Measurements from ENCODE around the gene BCL2.

DNA sequence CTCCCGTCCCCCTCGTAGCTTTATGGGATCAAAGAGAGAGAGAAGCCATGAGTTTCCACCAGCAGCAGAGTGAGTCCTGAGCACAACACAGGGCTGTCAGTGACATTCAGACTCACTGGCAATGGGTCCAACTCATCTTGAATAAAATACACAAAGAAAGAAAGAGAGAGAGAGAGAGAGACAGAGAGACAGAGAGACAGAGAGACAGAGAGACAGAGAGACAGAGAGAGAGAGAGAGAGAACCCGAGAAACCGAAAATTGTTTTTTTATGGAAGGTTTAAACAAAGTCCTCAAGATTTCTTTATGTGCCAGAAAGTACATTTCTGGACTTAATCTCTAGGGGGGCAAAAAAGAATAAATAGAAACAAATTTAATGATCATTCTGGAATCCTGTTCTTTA, 11.5 kb upstream of the BCL2 start:
- TF ChIP-seq USF2 (IDR thresholded peaks at IDR 0.05; ENCODE audit: borderline replicate concordance, low read depth, low read length), result no peak
- TF ChIP-seq CTCF (IDR thresholded peaks at IDR 0.05), result no peak
- no peak for TF ChIP-seq POLR2AphosphoS5 (IDR thresholded peaks at IDR 0.05; ENCODE audit: low read depth, low read length)
- no peak for TF ChIP-seq RAD21 (IDR thresholded peaks at IDR 0.05; ENCODE audit: low read length)
- TF ChIP-seq, protein P1, sequence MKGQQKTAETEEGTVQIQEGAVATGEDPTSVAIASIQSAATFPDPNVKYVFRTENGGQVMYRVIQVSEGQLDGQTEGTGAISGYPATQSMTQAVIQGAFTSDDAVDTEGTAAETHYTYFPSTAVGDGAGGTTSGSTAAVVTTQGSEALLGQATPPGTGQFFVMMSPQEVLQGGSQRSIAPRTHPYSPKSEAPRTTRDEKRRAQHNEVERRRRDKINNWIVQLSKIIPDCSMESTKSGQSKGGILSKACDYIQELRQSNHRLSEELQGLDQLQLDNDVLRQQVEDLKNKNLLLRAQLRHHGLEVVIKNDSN (IDR thresholded peaks at IDR 0.05; ENCODE audit: borderline replicate concordance, low read depth), result no peak
- TF ChIP-seq PBX3 (IDR thresholded peaks at IDR 0.05), result no peak
- no peak for TF ChIP-seq EP300 (IDR thresholded peaks at IDR 0.05; ENCODE audit: borderline replicate concordance in 1 of 2, low read depth in 1 of 2, low read length in 1 of 2)
- TF ChIP-seq, protein P2, sequence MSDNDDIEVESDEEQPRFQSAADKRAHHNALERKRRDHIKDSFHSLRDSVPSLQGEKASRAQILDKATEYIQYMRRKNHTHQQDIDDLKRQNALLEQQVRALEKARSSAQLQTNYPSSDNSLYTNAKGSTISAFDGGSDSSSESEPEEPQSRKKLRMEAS (IDR thresholded peaks at IDR 0.05; ENCODE audit: low read depth), result no peak
- TF ChIP-seq ZBTB33 (IDR thresholded peaks at IDR 0.05; ENCODE audit: borderline replicate concordance, low read depth), result no peak
- TF ChIP-seq TAF1 (IDR thresholded peaks at IDR 0.05; ENCODE audit: borderline replicate concordance, low read depth, low read length), result no peak
- TF ChIP-seq RFX5 (IDR thresholded peaks at IDR 0.05; ENCODE audit: low read length), result no peak
- TF ChIP-seq YY1 (IDR thresholded peaks at IDR 0.05; ENCODE audit: low read depth), result no peak
- no peak for TF ChIP-seq GATA2 (CRISPR knock-in tag; IDR thresholded peaks at IDR 0.05)

All from SK-N-SH (cell line).